Stimulated activated CD4-positive, alpha-beta T cell treated with anti-CD3 and anti-CD28 coated beads, Interleukin-2, amount 100 ng/mL, for 24 hours (primary cell): ENCODE measurements around the gene FBLN2.
A peak's percentile ranks its signal among the peaks of the same experiment; 100 is the strongest.
"Not testable (repeated sequence)": the region's sequence is repeated elsewhere in the genome, so short reads cannot be mapped to it uniquely, and the experiment has no call there.

ENCODE experiments used
- DNase-seq, 2 donors: peaks; one replicate each; pipeline ENCODE4 v3.0.0-alpha.2; 2020

FBLN2 gene

GRCh38 chr3:13548696-13549622, at the start of gene FBLN2:
Gene FBLN2 (plus strand): TSS chr3:13549125. CDS start chr3:13570356, 21,231 bp downstream.
- DNase-seq: peak in 1 of 2 donors; percentile 38

DNA sequence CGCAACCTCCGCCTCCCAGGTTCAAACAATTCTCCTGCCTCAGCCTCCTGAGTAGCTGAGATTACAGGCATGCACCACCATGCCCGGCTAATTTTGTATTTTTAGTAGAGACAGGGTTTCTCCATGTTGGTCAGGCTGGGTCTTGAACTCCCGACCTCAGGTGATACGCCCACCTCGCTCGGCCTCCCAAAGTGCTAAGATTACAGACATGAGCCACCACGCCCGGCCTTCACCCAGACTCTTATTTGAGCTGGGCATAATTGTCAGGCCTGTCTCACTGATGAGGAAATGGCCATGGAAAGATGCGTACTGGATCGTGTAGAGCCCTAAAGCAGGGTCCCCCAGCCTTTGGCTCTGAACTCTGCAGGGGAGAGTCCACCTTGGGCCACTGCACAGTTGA, 49.7 kb upstream of the FBLN2 start:
- not testable (repeated sequence) for DNase-seq

- DNase-seq: no peak
These were observed 48.6 kb upstream of the FBLN2 start for GRCh38 chr3:13500133-13500885.

DNA sequence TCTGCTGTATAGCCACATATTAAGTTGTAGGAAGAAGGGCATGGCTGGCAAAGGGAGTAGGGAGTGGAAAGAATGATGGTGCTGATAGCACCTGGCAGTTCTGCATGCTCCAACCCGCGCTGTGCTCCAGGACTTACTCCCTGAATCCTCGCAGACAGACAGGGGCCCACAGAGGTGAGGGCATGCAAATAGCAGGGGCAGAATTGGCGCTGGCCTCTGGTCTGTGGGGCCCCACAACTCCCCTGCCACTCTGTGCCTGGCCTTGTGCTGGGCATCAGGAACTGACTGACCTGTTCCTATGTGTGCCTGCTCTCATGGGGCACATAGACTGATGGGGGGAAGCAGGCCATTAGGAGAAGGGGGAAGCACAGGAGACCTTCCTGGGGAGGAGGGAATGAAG, 47.9 kb upstream of the FBLN2 start:
- DNase-seq: no peak

DNA sequence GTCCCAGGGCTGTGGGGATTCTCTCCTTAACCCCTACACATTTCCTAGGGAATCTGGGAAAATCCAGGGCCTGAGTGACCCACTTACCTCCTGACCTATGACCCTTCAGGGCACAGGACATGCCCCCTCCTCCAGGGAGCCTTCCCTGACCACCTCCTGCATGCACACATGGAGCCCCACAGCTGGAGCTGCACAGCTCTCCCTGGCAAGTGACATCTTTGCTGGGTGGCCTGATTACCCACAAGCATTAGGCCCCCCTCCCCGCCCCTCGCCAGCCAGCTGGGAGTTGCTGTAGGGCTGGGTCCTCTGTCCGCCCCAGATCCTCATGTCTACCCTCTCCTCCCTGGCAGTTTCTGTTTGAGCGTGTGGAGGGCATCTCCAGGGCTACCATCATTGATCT, 47.4 kb upstream of the FBLN2 start:
- no peak for DNase-seq

DNA sequence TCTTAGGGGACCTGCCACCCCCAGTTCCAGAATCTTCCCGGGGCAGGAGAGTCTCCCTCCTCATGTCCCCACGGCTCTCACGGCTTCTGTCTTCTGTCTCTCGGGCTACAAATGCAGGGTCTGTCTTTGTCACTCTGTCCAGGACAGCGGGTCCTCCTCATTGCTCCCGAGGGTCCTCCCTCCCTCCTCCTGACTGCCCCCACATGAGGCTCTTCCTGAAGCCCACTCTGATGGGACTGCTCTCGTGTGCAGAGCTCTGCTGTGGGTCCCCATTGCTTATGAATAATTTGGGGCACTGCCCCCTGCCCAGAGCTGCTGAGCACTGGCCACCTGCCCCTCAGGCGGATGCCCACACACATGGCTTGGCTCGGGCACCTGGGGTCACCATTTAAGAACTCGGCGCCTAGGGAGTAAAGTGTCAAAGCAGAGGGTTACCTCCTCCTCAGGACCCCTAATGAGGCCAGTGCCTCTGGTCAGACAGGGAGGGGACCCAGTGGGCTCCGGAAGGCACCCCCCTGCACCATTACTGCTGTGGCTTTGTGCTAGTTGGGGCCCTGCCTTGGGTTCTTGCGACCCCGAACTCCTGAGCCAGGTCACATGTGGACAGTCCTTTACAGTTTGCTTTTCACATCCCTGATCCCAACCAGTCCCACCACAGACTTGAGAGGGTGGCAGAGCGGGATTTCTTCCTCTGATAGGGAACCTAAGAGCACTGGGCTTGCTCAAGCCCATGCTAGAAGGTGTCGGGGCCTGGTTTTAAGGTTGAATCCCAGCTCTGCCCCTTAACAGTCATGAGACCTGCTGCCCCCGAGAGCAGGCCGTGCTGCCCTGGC, 46.8 kb upstream of the FBLN2 start:
- DNase-seq: no peak

GRCh38 chr3:13502791-13503060, 46.2 kb upstream of the FBLN2 start:
- DNase-seq: no peak

GRCh38 chr3:13504161-13504831, 44.6 kb upstream of the FBLN2 start:
- no peak for DNase-seq

DNA sequence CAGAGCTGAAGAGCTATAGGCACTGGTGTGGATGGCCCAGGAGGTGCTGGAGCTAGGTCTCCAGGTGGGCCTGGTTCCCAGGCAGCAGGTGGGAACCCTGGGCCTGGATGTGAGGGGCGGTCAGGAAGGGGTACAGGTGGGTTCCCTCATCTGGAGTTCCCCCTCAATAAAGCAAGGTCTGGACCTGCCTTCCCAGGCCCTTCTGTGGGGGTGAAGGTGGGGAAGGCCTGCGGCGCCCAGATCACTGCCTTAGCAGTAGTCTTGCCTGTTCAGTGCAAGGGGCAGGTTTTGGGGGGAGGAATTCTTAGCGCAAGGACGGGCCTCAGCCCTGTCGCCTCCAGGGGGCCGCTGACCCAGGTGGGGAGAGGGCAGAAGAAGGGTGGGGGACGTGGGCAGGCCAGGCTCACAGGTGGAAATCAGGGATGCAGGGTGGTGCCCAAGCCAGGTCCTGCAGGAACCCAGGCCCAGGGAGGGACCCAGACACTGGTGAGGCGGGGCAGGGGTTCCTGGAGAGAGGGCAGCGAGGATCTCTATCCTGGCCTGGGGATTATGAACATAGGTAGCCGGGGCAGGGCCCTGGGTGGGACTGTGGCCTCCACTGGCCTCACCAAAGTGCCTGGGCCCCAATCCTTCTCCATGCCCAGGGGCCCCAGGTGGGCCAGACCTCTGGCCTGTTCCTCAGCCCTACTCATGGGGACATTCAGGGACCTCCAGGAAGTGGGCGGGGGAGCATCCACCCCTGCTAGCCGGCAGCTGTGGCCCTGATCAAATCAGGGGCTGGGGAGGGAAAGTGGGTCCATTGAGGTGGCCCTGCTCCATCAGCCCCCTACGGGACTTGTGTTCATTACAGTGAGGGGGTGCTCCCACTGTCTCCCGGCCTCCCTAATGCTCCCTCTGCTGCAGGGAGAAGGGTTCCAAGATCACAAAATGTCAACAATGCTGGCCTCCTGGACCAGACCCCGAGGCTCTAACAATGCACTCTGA, 43.5 kb upstream of the FBLN2 start:
- DNase-seq: no peak

- DNase-seq: no peak
These were observed 42.7 kb upstream of the FBLN2 start for GRCh38 chr3:13506239-13506638.

- no peak for DNase-seq
These were observed 42.2 kb upstream of the FBLN2 start for GRCh38 chr3:13506680-13507079.

DNA sequence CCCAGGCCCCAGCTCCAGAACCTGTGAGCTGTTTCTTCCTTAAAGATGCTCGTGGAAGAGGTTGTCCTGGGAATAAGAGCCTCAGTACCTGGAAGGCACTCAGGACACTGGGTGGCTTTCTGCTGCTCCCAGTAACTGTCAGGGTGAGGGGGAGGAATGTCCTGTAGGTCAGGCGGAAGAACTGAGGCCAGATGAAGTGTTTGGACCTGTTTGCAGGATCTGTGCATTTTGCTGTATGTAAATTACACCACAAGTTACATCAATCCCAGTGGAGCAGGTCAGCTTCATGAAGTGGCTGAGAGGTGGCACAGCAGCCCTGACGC, 41.7 kb upstream of the FBLN2 start:
- no peak for DNase-seq

- no peak for DNase-seq
These were observed 41.2 kb upstream of the FBLN2 start for GRCh38 chr3:13507570-13508339.

DNA sequence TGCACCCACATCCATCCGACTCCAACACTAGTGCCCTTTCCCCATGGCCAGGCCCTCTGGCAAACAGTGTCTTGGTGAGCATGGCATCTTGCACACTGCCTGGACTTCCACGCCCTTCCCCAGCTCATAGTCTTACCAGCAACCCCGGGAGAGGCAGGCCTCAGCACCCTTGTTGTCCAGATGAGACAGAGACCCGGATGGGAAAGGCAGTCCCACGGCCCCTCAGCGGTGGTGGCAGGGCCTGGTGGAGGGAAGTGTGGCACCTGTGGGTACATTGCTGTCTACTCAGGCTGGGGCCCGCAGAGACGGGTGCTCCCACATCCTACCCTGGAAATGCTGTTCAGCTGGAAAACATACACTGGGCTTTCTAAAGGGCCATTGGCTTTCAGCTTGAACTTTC, 40.4 kb upstream of the FBLN2 start:
- no peak for DNase-seq

- DNase-seq: no peak
These were observed 39.7 kb upstream of the FBLN2 start for GRCh38 chr3:13509059-13509815.

- no peak for DNase-seq
These were observed 39.1 kb upstream of the FBLN2 start for GRCh38 chr3:13509816-13510192.

DNA sequence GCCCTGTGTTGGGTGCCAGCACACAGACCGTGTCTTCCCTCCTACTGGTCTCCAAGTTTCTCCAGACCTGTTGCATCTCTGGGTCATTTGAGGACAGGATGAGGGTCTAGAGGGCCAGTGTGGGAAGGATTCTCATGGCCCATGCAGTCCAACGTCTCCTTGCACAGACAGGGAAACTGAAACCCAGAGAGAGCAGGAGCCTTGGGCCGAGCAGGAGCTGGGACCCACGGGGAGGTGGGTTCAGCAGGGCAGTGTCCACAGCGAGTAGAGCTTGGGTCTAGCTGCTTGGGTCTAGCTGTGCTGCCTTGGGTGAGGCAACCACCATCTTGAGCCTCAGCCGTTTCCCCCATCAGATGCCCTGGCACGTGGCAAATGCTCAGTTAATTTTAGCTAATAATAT, 36.5 kb upstream of the FBLN2 start:
- no peak for DNase-seq

DNA sequence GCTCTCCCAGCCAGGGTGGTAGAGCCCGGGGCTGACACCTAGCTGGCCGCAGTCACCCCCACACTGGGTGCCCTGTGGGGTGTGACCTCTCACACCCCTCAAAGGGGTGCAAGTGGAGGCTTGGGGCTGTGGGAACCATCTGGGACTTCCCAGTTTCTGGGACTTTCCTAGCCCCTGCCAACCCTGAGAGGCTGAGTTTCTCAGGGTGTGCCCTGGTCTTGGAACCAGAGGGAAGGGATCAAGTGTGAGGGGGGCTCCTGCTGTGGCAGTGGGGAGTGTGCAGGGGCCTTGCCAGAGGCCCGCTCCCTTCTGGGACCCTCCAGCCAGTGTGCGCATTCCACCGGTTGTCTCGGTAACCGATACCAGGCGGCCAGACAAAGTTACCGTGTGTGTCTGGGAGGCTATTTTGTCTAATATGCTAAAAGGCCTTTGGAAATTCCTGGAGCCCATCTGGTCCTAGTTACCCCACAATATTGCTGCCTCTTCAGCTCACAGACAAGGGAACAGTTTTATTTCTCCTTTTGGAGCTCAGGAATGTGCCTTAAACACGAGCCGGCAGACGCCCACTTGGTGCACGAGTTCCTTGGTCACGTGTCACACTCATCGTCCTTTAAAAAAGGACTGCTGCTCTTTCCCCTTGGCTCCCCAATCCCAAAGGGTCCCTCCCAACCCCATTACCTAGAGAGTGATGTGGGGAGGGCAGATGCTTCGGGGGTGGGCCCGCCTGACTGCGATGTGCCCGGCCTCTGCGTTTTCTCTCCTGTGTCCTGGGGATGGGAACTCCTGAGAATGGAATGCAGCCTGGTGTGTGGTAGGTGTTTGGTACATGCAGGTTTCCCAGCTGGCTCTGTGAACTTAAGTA, 35.6 kb upstream of the FBLN2 start:
- no peak for DNase-seq

DNA sequence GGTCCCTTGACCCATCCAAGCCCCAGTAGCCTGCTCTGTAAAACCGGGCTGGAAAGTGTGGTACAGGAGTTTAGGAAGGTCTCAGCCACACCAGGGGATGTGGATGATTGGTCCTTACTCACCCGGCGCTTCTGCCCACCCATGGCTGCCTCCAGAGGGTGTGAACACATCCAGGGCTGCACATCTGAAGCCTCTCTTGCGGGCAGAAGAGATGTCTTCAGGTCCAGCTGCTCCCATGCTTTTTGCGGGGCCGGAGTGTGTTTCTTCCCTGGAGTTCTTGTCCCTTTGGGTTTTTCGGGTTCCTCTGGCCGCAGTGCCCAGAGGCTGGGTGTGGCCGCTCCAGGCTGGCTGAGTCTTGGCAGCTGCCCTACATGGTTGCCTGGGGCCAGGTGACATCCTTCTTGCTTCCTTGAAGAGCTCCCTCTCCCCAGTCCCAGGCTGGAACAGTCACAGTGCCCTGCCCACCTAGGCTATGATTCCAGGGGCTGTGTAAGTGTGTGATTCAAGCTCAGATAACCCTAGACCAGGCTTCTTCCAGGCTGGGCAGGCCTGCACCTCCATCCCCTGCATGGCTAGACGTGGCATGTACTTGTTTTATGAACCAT, 34.9 kb upstream of the FBLN2 start:
- no peak for DNase-seq
